Loucy (cell line): ENCODE data around the gene MUC7.

Experiments used
- H2AFZ ChIP-seq: fragments of 200-600 bp; sonication (generic); 2 replicates; pipeline ENCODE4 v1.6.0; 2016; ENCODE audit warnings: antibody characterized with exemption, mild to moderate bottlenecking, low read length, moderate library complexity
- H3F3A ChIP-seq: fragments of 200-600 bp; 2 replicates; pipeline ENCODE4 v1.6.0; 2016; ENCODE audit warnings: antibody characterized with exemption, low read depth, mild to moderate bottlenecking
- H3K27me3 ChIP-seq: fragments of 200-600 bp; sonication (generic); 2 replicates; pipeline ENCODE4 v1.6.1; 2014; ENCODE audit warnings: low read length, mild to moderate bottlenecking; ENCODE audit not compliant: insufficient read depth, poor library complexity, severe bottlenecking
- H3K36me3 ChIP-seq: fragments of 200-600 bp; sonication (generic); 2 replicates; pipeline ENCODE4 v1.6.1; 2016; ENCODE audit warnings: low read length; ENCODE audit not compliant: insufficient read depth
- H3K4me1 ChIP-seq: fragments of 200-600 bp; sonication (generic); 2 replicates; pipeline ENCODE4 v1.5.1; 2014; ENCODE audit warnings: low read length, mild to moderate bottlenecking; ENCODE audit not compliant: insufficient read depth, poor library complexity, severe bottlenecking
- H3K4me2 ChIP-seq: fragments of 200-600 bp; sonication (generic); 2 replicates; pipeline ENCODE4 v1.6.0; 2014; ENCODE audit warnings: antibody characterized with exemption, low read length, low read depth, mild to moderate bottlenecking; ENCODE audit not compliant: poor library complexity, severe bottlenecking
- H3K4me3 ChIP-seq: fragments of 200-600 bp; sonication (generic); 2 replicates; pipeline ENCODE4 v1.5.1; 2014; ENCODE audit warnings: low read length, mild to moderate bottlenecking, mixed read lengths; ENCODE audit not compliant: poor library complexity, severe bottlenecking
- H3K79me2 ChIP-seq: fragments of 200-600 bp; sonication (generic); 2 replicates; pipeline ENCODE4 v1.6.1; 2014; ENCODE audit warnings: low read length; ENCODE audit not compliant: insufficient read depth
- H3K9ac ChIP-seq: fragments of 200-600 bp; sonication (generic); 2 replicates; pipeline ENCODE4 v1.6.0; 2014; ENCODE audit warnings: mild to moderate bottlenecking, low read depth, low read length, moderate library complexity; ENCODE audit not compliant: poor library complexity, severe bottlenecking
- H3K9me2 ChIP-seq: fragments of 200-600 bp; sonication (generic); replicated peaks from 2 replicates; pipeline ENCODE4 v1.6.1; 2016; ENCODE audit warnings: low read depth, low read length, mixed read lengths
- H3K9me3 ChIP-seq: fragments of 200-600 bp; sonication (generic); 2 replicates; pipeline ENCODE4 v1.6.1; 2014; ENCODE audit warnings: mild to moderate bottlenecking, antibody characterized with exemption, low read length, low read depth; ENCODE audit not compliant: insufficient read depth
- H4K20me1 ChIP-seq: fragments of 200-600 bp; sonication (generic); 2 replicates; pipeline ENCODE4 v1.6.0; 2014; ENCODE audit warnings: antibody characterized with exemption, low read length, mild to moderate bottlenecking; ENCODE audit not compliant: insufficient read depth, poor library complexity, severe bottlenecking
- CTCF ChIP-seq: fragments of 200-600 bp; sonication (generic); conservative IDR thresholded peaks from 2 replicates; pipeline ENCODE4 v1.5.1; 2014; ENCODE audit warnings: mild to moderate bottlenecking, antibody characterized with exemption, low read length
- EZH2phosphoT487 ChIP-seq: fragments of 200-600 bp; IDR thresholded peaks from 2 replicates; pipeline ENCODE4 v1.6.1; 2018; ENCODE audit warnings: antibody characterized with exemption, mild to moderate bottlenecking, moderate library complexity, borderline replicate concordance

Gene MUC7

GRCh38 chr4:70518716-70519115 is 46.7 kb downstream of the MUC7 start:
- Histone ChIP-seq H3K4me3 (no peak overlapping the region), H3K9me3 (no peaks in the 10 kb centered on the region), H3K9me2 (no peaks in the 10 kb centered on the region), H2AFZ (no peak overlapping the region), H3K4me1 (no peaks in the 10 kb centered on the region), H3F3A (no peaks in the 10 kb centered on the region), H3K36me3 (no peaks in the 10 kb centered on the region), H4K20me1 (no peaks in the 10 kb centered on the region), H3K79me2 (no peaks in the 10 kb centered on the region), H3K9ac (no peak overlapping the region), H3K27me3 (no peaks in the 10 kb centered on the region), H3K4me2 (no peak overlapping the region)
- TF ChIP-seq EZH2phosphoT487 (no peak), CTCF (no peak)

GRCh38 chr4:70522626-70523025 is 50.6 kb downstream of the MUC7 start:
- Histone ChIP-seq H3K79me2 (no peaks in the 10 kb centered on the region), H3K9me2 (no peaks in the 10 kb centered on the region), H3K36me3 (no peaks in the 10 kb centered on the region), H3K4me1 (no peaks in the 10 kb centered on the region), H3K9me3 (no peaks in the 10 kb centered on the region), H3K4me3 (no peak overlapping the region), H3F3A (no peaks in the 10 kb centered on the region), H3K9ac (no peak overlapping the region), H3K4me2 (no peak overlapping the region), H4K20me1 (no peaks in the 10 kb centered on the region), H2AFZ (no peak overlapping the region), H3K27me3 (no peaks in the 10 kb centered on the region)
- TF ChIP-seq CTCF (no peak), EZH2phosphoT487 (no peak)

GRCh38 chr4:70530997-70531396 is 59.0 kb downstream of the MUC7 start:
- TF ChIP-seq CTCF (no peak), EZH2phosphoT487 (no peak)
- Histone ChIP-seq H3K79me2 (no peaks in the 10 kb centered on the region), H3K9ac (no peak overlapping the region)

More at GRCh38 chr4:70530997-70531396, 59.0 kb downstream of the MUC7 start:
- Histone ChIP-seq H3K4me2 (no peak overlapping the region), H3K9me3 (no peaks in the 10 kb centered on the region), H4K20me1 (no peaks in the 10 kb centered on the region), H3K36me3 (no peaks in the 10 kb centered on the region), H3K27me3 (no peaks in the 10 kb centered on the region), H3K4me1 (no peaks in the 10 kb centered on the region), H2AFZ (no peak overlapping the region), H3K4me3 (no peak overlapping the region), H3F3A (no peaks in the 10 kb centered on the region), H3K9me2 (no peaks in the 10 kb centered on the region)
